Neural progenitor cell (in vitro differentiated cells): ENCODE data around the gene MUC3A.

Source experiments
- EZH2 ChIP-seq: fragments of 200-600 bp; sonication (generic); IDR thresholded peaks from 2 replicates; pipeline ENCODE4 v1.6.1; 2017; ENCODE audit warnings: antibody characterized with exemption, mild to moderate bottlenecking, moderate library complexity
- EZH2phosphoT487 ChIP-seq: fragments of 200-600 bp; sonication (generic); IDR thresholded peaks from 2 replicates; pipeline ENCODE4 v1.6.1; 2017; ENCODE audit warnings: antibody characterized with exemption
- TF ChIP-seq, protein P1 (sequence below): fragments of 200-600 bp; sonication (generic); IDR thresholded peaks from 2 replicates; pipeline ENCODE4 v1.5.1; 2017; ENCODE audit warnings: antibody characterized with exemption, mild to moderate bottlenecking

- no peak for TF ChIP-seq EZH2phosphoT487
- TF ChIP-seq EZH2: no peak
- TF ChIP-seq, protein P1, sequence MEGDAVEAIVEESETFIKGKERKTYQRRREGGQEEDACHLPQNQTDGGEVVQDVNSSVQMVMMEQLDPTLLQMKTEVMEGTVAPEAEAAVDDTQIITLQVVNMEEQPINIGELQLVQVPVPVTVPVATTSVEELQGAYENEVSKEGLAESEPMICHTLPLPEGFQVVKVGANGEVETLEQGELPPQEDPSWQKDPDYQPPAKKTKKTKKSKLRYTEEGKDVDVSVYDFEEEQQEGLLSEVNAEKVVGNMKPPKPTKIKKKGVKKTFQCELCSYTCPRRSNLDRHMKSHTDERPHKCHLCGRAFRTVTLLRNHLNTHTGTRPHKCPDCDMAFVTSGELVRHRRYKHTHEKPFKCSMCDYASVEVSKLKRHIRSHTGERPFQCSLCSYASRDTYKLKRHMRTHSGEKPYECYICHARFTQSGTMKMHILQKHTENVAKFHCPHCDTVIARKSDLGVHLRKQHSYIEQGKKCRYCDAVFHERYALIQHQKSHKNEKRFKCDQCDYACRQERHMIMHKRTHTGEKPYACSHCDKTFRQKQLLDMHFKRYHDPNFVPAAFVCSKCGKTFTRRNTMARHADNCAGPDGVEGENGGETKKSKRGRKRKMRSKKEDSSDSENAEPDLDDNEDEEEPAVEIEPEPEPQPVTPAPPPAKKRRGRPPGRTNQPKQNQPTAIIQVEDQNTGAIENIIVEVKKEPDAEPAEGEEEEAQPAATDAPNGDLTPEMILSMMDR: no peak
Measured at GRCh38 chr7:100914208-100914878, 35.0 kb upstream of the MUC3A start.
